RWPE1 (cell line): Measurements from ENCODE around the gene OR9G1.
A peak's percentile ranks its signal among the peaks of the same experiment; 100 is the strongest.

Experiments
- CTCF ChIA-PET: fragments of 350-600 bp; sonication (Branson Sonifier 250); formaldehyde crosslinking; extraction: SDS; loops from one replicate; lab custom pipeline; 2021; lab: Yijun Ruan, JAX
- POLR2A ChIA-PET: fragments of 400-600 bp; formaldehyde crosslinking; extraction: SDS; loops from one replicate; lab custom pipeline; 2020; ENCODE audit warnings: antibody characterized with exemption; ENCODE audit not compliant: low non-redundant PET; lab: Yijun Ruan, JAX
- DNase-seq: peaks from one replicate; pipeline ENCODE4 v3.0.0; 2012; ENCODE audit warnings: low spot score
- H3K27ac ChIP-seq: fragments of 450-650 bp; 2 replicates; pipeline ENCODE4 v1.5.1; 2017
- TF ChIP-seq, protein P1 (sequence below): fragments of 450-650 bp; conservative IDR thresholded peaks from 2 replicates; pipeline ENCODE4 v1.5.1; 2017; ENCODE audit warnings: low read depth, mild to moderate bottlenecking

The OR9G1 gene

DNA sequence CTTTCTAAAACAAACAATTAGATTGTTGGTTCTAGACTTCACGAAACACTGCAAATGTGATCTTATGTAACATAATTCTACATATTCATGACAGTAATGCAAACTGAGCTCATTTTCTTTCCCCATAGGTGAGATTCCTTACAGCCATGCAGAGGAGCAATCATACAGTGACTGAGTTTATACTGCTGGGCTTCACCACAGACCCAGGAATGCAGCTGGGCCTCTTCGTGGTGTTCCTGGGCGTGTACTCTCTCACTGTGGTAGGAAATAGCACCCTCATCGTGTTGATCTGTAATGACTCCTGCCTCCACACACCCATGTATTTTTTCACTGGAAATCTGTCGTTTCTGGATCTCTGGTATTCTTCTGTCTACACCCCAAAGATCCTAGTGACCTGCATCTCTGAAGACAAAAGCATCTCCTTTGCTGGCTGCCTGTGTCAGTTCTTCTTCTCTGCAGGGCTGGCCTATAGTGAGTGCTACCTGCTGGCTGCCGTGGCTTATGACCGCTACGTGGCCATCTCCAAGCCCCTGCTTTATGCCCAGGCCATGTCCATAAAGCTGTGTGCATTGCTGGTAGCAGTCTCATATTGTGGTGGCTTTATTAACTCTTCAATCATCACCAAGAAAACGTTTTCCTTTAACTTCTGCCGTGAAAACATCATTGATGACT is 1.5 kb downstream of the OR9G1 start:
- ChIA-PET POLR2A (no interaction called here), CTCF (interaction anchor here (0.6 kb wide), 1 partner anchor 279 kb away, joined by 5 read pairs; no protein-coding TSS in a partner anchor)
- TF ChIP-seq, protein P1, sequence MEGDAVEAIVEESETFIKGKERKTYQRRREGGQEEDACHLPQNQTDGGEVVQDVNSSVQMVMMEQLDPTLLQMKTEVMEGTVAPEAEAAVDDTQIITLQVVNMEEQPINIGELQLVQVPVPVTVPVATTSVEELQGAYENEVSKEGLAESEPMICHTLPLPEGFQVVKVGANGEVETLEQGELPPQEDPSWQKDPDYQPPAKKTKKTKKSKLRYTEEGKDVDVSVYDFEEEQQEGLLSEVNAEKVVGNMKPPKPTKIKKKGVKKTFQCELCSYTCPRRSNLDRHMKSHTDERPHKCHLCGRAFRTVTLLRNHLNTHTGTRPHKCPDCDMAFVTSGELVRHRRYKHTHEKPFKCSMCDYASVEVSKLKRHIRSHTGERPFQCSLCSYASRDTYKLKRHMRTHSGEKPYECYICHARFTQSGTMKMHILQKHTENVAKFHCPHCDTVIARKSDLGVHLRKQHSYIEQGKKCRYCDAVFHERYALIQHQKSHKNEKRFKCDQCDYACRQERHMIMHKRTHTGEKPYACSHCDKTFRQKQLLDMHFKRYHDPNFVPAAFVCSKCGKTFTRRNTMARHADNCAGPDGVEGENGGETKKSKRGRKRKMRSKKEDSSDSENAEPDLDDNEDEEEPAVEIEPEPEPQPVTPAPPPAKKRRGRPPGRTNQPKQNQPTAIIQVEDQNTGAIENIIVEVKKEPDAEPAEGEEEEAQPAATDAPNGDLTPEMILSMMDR = no peak
- H3K27ac ChIP-seq = no peak overlapping the region
- DNase-seq = no peak

DNA sequence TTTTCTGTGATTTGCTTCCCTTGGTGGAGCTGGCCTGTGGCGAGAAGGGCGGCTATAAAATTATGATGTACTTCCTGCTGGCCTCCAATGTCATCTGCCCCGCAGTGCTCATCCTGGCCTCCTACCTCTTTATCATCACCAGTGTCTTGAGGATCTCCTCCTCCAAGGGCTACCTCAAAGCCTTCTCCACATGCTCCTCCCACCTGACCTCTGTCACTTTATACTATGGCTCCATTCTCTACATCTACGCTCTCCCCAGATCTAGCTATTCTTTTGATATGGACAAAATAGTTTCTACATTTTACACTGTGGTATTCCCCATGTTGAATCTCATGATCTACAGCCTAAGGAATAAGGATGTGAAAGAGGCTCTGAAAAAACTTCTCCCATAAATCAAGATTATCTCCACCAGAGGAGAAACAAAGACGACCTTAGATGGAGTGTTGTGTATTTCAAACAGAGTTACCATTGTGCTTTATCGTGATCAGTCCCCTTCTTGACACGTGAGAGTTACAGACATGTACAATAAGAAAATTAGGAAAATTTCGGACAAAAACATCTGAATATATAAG is 2.1 kb downstream of the OR9G1 start:
- ChIA-PET POLR2A (no interaction called here), CTCF (interaction anchor here (0.6 kb wide), 1 partner anchor 279 kb away, joined by 5 read pairs; no protein-coding TSS in a partner anchor)
- H3K27ac ChIP-seq = no peak overlapping the region
- no peak for DNase-seq
- TF ChIP-seq, protein P1 = no peak

DNA sequence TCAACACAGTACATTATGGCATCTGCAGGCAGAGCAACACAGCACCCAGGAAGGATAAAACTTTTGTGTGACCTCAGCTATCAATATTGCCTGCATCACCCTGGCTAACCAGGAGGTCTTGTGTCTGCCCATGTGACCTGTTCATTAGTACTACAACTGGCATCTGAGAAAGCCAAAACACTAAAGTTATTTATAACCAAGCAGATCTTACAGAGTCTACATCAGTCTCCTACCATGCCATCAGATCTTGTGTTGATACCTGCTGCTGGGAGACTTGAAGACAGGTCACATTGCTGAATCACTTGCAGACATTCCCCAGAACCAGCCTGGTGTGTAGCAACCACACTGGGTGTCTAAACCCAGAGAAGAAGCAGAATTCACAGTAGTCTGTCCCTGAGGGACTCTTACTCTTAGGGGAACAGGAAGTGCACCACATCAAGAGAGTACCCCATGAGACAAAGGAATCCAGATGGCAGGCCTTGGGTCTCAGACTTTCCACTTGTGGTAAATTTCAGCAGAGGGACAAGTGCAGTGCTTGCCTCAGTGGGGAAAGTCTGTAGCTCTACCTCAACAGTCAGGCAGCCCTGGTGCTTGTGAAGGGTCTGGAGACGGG is 7.0 kb downstream of the OR9G1 start:
- no peak for DNase-seq
- TF ChIP-seq, protein P1 = no peak
- no peak overlapping the region for H3K27ac ChIP-seq
- POLR2A ChIA-PET = no interaction called here
- CTCF ChIA-PET = no interaction called here

DNA sequence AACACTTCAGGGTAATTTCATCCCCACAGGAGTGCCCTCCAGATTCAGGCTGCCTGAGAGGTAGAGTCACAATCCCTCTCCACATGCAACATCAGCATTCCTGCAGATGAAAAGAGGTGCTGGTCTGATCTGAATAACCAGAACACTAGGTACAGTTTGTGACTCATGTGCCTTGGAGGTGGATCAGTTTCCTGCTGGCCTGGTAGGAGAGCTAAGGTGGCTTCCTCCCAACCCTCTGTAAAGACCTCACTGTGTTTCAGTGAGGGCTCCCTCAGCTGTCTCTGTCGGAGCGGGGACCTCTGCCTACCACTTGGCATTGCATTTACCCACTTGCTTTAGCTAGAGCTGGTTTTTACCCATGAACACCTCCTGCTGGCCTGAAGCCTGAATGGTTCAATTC is 7.6 kb downstream of the OR9G1 start:
- TF ChIP-seq, protein P1 = no peak
- DNase-seq = no peak
- CTCF ChIA-PET = no interaction called here
- no peak overlapping the region for H3K27ac ChIP-seq
- POLR2A ChIA-PET = no interaction called here

DNA sequence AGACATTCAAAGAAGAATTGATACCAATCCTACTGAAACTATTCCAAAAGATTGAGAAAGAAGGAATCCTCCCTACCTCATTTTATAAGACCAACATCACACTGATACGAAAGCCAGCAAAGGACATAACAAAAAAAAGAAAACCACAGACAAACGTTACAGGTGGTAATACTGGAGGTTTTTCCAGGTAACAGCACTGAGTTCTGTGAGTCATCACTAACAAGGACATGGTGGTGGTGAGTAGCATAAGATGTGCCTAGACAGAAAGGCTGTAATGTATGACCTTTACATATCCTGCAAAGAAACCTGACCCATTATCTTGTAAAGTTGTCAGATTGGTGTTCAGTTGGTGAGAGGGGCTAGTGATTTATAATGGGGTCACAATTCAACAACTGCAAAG is 15.3 kb downstream of the OR9G1 start:
- ChIA-PET CTCF (no interaction called here), POLR2A (no interaction called here)
- no peak overlapping the region for H3K27ac ChIP-seq
- TF ChIP-seq, protein P1 = no peak
- DNase-seq = no peak

DNA sequence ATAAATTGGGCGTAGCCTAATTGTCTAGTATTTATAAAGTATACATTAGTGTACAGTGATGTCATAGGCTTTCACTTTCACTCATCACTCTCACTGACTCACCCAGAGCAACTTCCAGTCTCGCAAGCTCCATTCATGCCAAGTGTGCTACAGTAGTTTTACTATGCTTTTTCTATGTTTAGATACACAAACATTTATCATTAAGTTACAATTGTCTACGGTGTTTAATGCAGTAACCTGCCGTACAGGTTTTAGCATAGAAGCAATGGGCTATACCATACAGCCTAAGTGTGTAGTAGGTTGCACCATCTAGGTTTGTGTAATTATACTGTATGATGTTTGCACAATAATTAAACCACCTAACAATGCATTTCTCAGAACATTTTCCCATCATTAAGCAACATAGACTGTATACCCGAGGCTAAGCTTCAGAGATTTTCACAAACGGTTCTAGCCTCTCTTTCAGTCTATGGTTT is 17.5 kb downstream of the OR9G1 start:
- TF ChIP-seq, protein P1 = no peak
- peak; percentile 7 for DNase-seq
- ChIA-PET POLR2A (no interaction called here), CTCF (interaction anchor here (0.6 kb wide), 1 partner anchor 234 kb away, joined by 5 read pairs; no protein-coding TSS in a partner anchor)
- no peak overlapping the region for H3K27ac ChIP-seq
